TTC549 (cell line): ENCODE data around the gene H2BW2.
"Not testable (repeated sequence)": the region's sequence is repeated elsewhere in the genome, so short reads cannot be mapped to it uniquely, and the experiment has no call there.

Source experiments
- FAIRE-seq: peaks from 2 replicates; lab custom pipeline; 2012; peaks lifted over from hg19 to GRCh38; lab: Jason Lieb, UNC

H2BW2 gene

DNA sequence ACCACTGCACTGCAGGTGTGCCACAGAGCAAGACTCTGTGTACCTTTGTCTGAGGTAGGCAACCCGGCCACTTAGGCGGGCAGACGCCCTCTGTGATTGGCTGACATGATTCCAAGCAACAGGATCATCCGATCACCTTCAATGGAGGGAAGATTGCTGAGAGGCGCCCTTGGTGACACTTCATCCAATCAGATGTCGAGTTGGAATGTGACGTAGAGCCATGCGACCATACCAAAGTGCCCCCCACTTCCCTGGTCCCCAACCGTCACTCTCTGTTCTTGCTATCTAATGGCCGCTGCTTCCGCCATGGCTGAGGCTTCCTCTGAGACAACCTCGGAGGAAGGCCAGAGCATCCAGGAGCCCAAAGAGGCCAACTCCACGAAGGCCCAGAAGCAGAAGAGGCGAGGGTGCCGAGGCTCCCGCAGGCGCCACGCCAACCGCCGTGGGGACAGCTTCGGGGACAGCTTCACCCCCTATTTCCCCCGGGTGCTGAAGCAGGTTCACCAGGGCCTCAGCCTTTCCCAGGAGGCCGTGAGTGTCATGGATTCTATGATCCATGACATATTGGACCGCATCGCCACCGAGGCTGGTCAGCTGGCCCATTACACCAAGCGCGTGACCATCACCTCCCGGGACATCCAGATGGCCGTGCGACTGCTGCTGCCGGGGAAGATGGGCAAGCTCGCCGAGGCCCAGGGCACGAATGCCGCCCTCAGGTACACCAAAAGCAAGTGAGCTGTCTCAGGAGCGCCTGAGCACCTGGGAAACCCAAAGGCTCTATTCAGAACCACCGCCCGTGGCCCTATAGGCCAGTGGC, at the start of gene H2BW2:
H2BW2 (plus strand) TSS at position 268 of the 817 bp plus-strand sequence; CDS start at position 307, 39 bp downstream.
- FAIRE-seq: no peak

DNA sequence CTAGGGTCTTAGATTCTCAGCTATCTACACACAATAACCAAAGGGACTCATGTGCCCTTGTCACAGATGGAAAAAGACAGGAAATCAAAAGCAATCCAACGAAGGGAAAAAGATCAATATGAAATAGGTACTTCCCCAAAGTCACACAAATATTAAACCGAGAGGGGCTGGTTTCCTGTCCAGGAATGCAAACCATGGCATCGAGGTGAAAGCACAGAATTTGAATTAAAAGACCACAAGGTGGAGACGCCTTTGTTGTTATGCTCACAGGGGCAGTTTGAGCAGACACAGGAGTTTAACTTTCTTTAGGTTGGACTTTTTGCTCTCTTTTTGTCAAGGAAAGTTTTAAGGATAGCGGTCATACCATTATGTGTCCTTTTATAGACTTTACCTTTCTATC, 40.5 kb upstream of the H2BW2 start:
- FAIRE-seq: no peak

GRCh38 chrX:104008831-104009230, 30.9 kb upstream of the H2BW2 start:
- no peak for FAIRE-seq

DNA sequence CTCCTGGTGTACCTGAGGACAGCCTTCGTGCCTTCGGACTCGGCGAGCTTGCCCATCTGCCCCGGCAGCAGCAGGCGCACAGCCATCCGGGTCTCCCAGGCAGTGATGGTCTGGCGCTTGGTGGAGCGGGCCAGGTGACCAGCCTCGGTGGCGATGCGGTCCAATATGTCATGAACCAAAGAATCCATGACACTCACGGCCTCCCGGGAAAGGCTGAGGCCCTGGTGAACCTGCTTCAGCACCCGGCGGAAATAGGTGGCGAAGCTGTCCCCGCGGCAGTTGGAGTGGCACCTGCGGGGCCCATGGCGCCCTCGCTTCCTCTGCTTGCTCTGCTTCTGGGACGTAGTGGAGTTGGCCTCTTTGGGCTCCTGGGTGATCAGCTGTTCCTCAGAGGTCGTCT, 26.6 kb upstream of the H2BW2 start:
- FAIRE-seq: no peak

- FAIRE-seq: no peak
These were observed 26.1 kb upstream of the H2BW2 start, which contains the start of gene H2BW1 for GRCh38 chrX:104013606-104014005. H2BW1 (minus strand) TSS chrX:104013708; CDS start chrX:104013576, 132 bp downstream.

GRCh38 chrX:104015576-104015975, 24.2 kb upstream of the H2BW2 start:
- FAIRE-seq: not testable (repeated sequence)

DNA sequence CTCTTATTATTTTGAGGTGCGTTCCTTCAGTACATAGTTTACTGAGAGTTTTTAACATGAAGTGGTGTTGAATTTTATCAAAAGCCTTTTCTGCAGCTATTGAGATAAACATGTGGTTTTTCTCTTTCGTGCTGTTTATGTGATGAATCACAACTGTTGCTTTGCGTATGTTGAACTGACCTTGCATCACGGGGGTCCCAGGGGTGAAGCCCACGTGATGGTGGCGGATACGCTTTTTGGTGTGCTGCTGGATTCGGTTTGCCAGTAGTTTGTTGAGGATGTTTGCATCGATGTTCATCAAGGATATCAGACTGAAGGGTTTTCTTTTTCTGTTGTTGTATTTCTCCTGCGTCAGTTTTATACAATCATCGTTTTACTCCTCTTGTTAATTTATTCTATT, 21.6 kb upstream of the H2BW2 start:
- no peak for FAIRE-seq

GRCh38 chrX:104041003-104041402, 1.2 kb downstream of the H2BW2 start:
- no peak for FAIRE-seq

GRCh38 chrX:104045642-104046041, 5.9 kb downstream of the H2BW2 start:
- no peak for FAIRE-seq

- no peak for FAIRE-seq
These were observed 7.4 kb downstream of the H2BW2 start for GRCh38 chrX:104047171-104047570.

GRCh38 chrX:104054956-104055355, 15.2 kb downstream of the H2BW2 start:
- FAIRE-seq: not testable (repeated sequence)

GRCh38 chrX:104062636-104063035, 22.9 kb downstream of the H2BW2 start:
- FAIRE-seq: not testable (repeated sequence)

- FAIRE-seq: not testable (repeated sequence)
These were observed 36.2 kb downstream of the H2BW2 start, which contains the start of gene TMSB15C for GRCh38 chrX:104075778-104076445. TMSB15C (minus strand) TSS chrX:104076236.

DNA sequence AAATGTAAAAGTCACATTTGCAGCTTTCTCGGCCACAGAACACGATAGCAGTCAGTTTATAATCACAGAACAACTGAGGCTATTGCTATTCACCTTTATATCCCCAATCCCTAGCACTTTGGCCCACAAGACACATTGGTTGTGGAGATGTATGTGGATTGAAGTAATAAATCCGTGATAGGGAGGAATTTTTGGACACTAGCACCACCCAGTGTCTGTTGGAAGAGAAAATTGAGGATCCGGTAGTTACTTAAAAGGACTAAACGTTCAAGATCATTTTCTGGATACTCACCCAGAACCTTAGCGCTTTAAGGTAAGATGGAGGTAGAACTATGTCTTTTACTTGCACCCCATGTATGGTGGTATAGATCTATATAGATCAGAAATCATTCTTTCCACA, 38.1 kb downstream of the H2BW2 start:
- not testable (repeated sequence) for FAIRE-seq

DNA sequence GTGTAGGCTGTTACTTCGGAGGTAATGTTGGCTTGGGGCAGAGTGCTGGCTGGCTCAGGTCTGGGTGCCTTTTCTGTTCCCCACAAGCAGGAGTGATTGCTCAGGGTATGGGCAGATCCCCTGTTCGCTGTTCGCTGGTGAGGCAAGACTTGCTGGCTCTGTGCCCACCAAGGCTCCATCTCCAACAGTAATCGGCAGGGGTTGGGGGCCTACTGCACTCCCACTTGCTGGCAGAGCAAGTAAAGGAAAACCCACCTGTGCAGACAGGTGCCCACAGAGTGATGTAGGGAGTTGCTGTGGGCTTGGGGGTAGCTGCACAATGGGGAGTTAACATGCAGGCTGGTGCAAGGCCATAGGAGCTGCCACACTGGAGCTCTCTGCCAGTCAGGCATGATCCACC, 44.3 kb downstream of the H2BW2 start:
- FAIRE-seq: no peak

DNA sequence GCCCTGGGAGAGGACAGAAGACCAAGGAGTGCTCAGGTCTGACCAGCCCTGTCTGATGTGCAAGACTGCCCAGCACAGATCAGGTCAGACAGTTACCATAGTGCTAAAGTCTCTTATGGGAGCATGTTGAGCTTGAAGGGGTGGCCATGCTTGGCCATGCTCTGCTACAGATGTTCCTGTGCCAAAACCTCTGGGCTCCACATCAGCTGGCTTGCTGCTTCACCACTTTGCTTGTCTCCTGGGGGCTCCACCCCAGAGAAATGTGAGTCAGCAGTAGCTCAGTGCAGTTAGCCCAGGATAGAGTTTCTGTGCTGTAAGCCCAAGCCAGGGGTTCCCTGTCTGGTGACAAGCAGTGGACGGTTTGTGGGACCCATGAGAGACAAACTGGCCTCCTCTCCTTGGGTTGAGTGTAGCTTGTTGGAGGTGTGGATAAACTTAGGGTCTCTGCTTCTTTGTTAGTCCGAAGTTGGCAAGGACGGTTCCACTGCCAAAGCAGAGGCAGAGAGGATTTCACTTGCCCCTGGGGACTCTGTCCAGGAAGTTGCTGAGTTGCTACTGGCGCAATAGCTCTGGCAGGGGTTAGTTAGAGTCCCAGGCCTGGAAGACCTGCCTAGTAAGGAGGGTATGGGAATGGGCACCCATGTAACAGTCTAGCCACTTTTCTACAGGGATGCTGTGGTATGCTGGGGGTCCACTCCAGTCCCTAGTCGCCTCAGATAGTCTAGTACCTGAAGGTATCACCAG, 45.0 kb downstream of the H2BW2 start:
- FAIRE-seq: no peak

GRCh38 chrX:104085477-104085876, 45.7 kb downstream of the H2BW2 start:
- no peak for FAIRE-seq

DNA sequence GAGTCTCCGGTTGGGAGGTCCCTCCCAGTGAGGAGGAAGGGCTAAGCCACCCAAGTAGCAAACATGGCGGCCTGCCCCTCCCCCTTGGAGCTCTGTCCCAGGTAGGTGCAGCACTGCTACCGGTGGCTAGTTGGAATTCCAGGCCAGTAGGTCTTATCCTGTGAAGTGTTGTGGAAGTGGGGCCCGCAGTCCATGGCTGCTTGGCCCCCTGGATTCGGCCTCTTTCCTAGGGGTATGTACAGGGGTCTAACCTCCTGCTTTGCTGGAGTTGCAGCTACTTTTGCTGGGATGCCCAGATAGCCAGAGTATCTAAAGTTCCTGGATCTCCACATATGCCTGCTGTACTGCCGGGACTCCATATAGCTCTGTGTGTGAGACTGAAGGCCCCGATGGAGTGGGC, 46.2 kb downstream of the H2BW2 start:
- FAIRE-seq: no peak
